H7 (cell line): Measurements from ENCODE around the gene DNER. TPM values are rescaled to one million over a fixed set of nuclear protein-coding genes. Genes with fewer than 3 reads are reported as not detected.

Source experiments
- DNase-seq: peaks from one replicate; pipeline ENCODE4 v3.0.0; 2012
- H3K27me3 ChIP-seq: 2 replicates; pipeline ENCODE4 v1.6.0; 2011; ENCODE audit warnings: mild to moderate bottlenecking, low read length; ENCODE audit not compliant: control insufficient read depth, insufficient read depth
- H3K36me3 ChIP-seq: replicated peaks from 2 replicates; pipeline ENCODE4 v1.5.1; 2011; ENCODE audit warnings: low read length; ENCODE audit not compliant: control insufficient read depth, insufficient read depth
- H3K4me3 ChIP-seq: 2 replicates; pipeline ENCODE4 v1.5.1; 2011; ENCODE audit warnings: low read depth, mild to moderate bottlenecking, control low read depth, low read length, moderate library complexity; ENCODE audit not compliant: insufficient read depth
- total RNA-seq: library from RNA; depleted of rRNA; stranded (reverse); fragments of >200 nt; shearing (Covaris generic); gene quantifications from 2 replicates; pipeline ENCODE4 v1.2.3, GENCODE V29; 2014

DNER gene
- total RNA-seq, 1 experiment from 2014 or later = 1.0 TPM

DNA sequence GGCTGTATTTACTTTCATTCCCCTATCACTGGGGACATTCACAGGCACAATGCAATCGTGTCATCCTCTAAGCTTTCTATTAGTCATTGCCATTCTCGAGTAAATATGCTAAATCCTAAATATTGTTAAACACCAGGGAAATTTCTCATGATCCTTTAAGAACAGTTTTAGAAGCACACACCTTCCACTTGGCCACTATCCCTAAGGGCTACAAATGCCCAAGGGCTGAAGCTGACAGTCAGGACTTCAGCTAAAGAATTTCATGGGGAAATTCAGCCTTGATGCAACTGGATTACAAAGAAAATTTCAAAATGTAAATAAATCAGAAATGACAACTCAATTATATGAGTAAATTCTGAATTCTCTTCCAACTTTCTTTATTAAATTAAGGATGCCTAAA, 280.2 kb downstream of the DNER start:
- Histone ChIP-seq H3K4me3 (no peak overlapping the region), H3K27me3 (no peaks in the 10 kb centered on the region), H3K36me3 (no peaks in the 10 kb centered on the region)
- no peak for DNase-seq

- DNase-seq = no peak
- H3K27me3 ChIP-seq = no peaks in the 10 kb centered on the region
- no peak overlapping the region for H3K4me3 ChIP-seq
- H3K36me3 ChIP-seq = no peaks in the 10 kb centered on the region
Measured at GRCh38 chr2:229433351-229433750, 281.0 kb downstream of the DNER start.

DNA sequence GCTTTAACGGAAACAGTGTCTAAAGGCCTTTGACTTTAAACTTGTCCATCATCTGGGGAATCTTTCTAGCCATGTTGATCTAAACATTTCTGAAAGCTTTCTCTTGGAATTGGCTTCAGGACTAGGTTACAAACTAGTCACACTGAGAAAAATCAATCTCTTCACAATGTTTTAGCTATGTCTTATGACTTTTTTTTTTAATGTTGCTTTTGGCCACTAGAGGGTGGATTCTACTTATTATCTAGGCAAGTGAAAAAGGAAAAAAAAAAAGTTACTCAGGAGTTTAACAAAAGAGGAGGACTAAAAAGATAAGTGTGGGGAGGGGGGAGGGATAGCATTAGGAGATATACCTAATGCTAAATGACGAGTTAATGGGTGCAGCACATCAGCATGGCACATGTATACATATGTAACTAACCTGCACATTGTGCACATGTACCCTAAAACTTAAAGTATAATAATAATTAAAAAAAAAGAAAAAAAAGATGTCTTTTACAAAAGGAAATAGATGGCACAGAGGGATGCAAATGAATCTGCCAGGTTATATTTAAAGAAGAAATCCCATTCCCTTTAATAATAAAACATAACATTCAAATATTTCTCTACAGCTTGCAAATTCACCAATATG, 282.9 kb downstream of the DNER start:
- peak; percentile 19 for DNase-seq
- no peak overlapping the region for H3K4me3 ChIP-seq
- no peaks in the 10 kb centered on the region for H3K27me3 ChIP-seq
- no peaks in the 10 kb centered on the region for H3K36me3 ChIP-seq

DNA sequence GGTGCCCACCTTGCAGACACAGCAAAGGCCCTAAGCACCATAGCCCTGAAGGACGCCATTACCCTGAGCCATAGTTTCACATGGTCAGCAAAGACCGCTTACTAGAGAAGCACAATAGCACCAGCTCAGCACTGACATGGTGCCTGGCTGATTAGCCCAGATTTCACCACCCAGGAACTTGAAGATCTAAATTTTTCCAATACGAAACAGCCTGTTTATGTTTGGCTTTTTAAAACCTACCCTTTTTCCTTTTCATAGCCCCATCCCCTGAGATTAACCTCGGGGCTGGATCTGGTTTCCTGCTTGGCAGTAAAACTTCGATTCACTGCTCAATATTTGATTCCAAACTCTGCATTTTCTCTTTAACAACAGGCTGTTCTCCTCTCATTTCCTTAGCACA, 284.8 kb downstream of the DNER start:
- no peaks in the 10 kb centered on the region for H3K27me3 ChIP-seq
- no peaks in the 10 kb centered on the region for H3K36me3 ChIP-seq
- DNase-seq = no peak
- no peak overlapping the region for H3K4me3 ChIP-seq

GRCh38 chr2:229426464-229426863, 287.9 kb downstream of the DNER start:
- no peaks in the 10 kb centered on the region for H3K36me3 ChIP-seq
- no peak for DNase-seq
- H3K27me3 ChIP-seq = no peaks in the 10 kb centered on the region
- H3K4me3 ChIP-seq = no peak overlapping the region

GRCh38 chr2:229425598-229425997, 288.8 kb downstream of the DNER start:
- DNase-seq = no peak
- Histone ChIP-seq H3K36me3 (no peaks in the 10 kb centered on the region), H3K4me3 (no peak overlapping the region), H3K27me3 (no peaks in the 10 kb centered on the region)

- H3K36me3 ChIP-seq = no peaks in the 10 kb centered on the region
- no peaks in the 10 kb centered on the region for H3K27me3 ChIP-seq
- no peak overlapping the region for H3K4me3 ChIP-seq
- no peak for DNase-seq
Measured at GRCh38 chr2:229422063-229422462, 292.3 kb downstream of the DNER start.

GRCh38 chr2:229419158-229419557, 295.2 kb downstream of the DNER start:
- Histone ChIP-seq H3K4me3 (no peak overlapping the region), H3K27me3 (no peaks in the 10 kb centered on the region), H3K36me3 (no peaks in the 10 kb centered on the region)
- DNase-seq = no peak

DNA sequence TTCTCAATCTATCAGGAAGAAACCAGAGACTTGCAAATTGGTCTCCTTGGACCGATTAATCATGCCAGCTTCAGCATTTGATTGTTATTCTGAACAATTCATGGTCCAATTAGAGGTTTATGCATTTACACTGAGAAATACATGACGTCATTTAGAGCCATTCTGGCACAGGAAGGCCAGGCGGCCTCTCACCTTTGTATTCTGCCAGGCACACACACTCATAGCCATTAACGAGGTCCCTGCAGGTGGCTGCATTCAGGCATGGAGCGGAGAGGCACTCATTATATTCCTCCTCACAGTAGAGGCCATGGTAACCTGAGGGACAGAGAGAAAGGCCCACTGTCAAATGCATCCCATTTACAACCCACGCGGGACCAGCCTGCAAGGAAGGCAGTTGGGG, 296.4 kb downstream of the DNER start:
- Histone ChIP-seq H3K4me3 (no peak overlapping the region), H3K27me3 (no peaks in the 10 kb centered on the region), H3K36me3 (no peaks in the 10 kb centered on the region)
- DNase-seq = no peak

DNA sequence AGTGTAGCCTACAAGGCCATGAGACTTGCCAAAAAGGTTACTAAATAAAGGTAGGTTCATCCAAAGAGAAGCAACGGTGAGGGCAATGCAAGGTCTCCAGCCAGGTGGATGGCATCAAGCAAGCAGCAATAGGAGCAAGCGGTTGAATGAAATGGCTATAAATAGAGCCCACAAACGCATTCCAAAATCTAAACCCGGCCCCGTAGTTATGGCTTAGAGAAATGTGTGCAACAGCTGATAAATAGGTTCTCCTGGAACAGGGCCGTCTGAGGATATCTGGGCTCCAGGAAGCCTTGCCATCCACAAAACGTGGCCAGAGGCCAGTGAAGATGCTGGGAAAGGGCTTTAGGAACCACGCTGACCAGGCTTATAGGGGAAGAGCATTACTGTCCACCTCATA, 297.2 kb downstream of the DNER start:
- Histone ChIP-seq H3K36me3 (no peaks in the 10 kb centered on the region), H3K4me3 (no peak overlapping the region), H3K27me3 (no peaks in the 10 kb centered on the region)
- DNase-seq = no peak

- Histone ChIP-seq H3K36me3 (no peaks in the 10 kb centered on the region), H3K4me3 (no peak overlapping the region), H3K27me3 (no peaks in the 10 kb centered on the region)
- DNase-seq = no peak
Measured at GRCh38 chr2:229416116-229416694, 298.1 kb downstream of the DNER start.

DNA sequence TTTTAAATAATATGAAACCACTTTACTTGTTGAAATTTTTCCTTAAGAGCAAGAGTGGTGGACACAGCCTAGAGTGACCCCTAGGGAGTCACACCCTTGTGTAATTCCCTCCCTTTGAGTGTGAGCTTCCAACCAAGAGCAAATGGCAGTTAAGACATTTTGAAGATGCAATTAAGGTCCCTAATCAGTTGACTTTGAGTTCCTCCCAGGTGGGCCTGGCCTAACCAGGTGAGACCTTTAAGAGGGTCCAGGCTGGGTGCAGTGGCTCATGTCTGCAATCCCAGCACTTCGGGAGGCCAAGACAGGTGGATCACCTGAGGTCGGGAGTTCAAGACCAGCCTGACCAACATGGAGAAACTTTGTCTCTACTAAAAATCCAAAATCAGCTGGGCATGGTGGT, 299.7 kb downstream of the DNER start:
- Histone ChIP-seq H3K27me3 (no peaks in the 10 kb centered on the region), H3K36me3 (no peaks in the 10 kb centered on the region), H3K4me3 (no peak overlapping the region)
- DNase-seq = no peak

DNA sequence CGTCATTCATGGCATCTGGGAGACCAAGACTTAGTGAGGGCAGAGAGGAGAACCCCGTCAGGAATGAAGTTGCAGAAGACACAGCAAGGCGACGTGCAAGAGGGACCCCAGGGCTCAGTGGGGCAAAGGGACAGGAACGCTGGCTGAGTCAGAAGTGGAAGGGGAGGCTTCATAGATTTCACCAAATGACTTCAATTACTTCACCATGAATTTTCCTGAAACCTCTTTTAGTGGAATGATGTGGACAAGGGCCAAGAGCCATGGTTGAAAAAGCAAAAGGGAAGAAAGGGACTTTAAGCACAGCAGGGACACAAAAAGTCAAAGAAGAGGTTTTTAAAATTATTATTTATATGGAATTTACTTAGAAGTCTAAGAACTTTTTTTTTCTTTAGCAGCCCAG, 301.7 kb downstream of the DNER start:
- Histone ChIP-seq H3K27me3 (no peaks in the 10 kb centered on the region), H3K36me3 (no peaks in the 10 kb centered on the region), H3K4me3 (no peak overlapping the region)
- DNase-seq = no peak

- no peak overlapping the region for H3K4me3 ChIP-seq
- H3K27me3 ChIP-seq = no peaks in the 10 kb centered on the region
- H3K36me3 ChIP-seq = no peaks in the 10 kb centered on the region
- DNase-seq = no peak
Measured at GRCh38 chr2:229410946-229411345, 303.4 kb downstream of the DNER start.

GRCh38 chr2:229410264-229410663, 304.1 kb downstream of the DNER start:
- no peak for DNase-seq
- Histone ChIP-seq H3K36me3 (no peaks in the 10 kb centered on the region), H3K27me3 (no peaks in the 10 kb centered on the region), H3K4me3 (no peak overlapping the region)

- no peaks in the 10 kb centered on the region for H3K36me3 ChIP-seq
- DNase-seq = no peak
Measured at GRCh38 chr2:229409751-229410181, 304.6 kb downstream of the DNER start.

More at GRCh38 chr2:229409751-229410181, 304.6 kb downstream of the DNER start:
- no peak overlapping the region for H3K4me3 ChIP-seq
- no peaks in the 10 kb centered on the region for H3K27me3 ChIP-seq
